Right atrium auricular region (tissue), 2 donors: ENCODE data around the gene CD244. TPM values are rescaled to one million over a fixed set of nuclear protein-coding genes. Genes with fewer than 3 reads are reported as not detected.

ENCODE experiments used
- DNase-seq: peaks from one replicate; pipeline ENCODE4 v3.0.0-alpha.2; 2019; ENCODE audit warnings: low spot score
- H3K27ac ChIP-seq, 2 donors: fragments of 200-600 bp; sonication (generic); 1 replicate in 1 of 2; 2 replicates in 1 of 2; pipeline ENCODE4 v1.5.1; 2016 to 2019
- H3K27me3 ChIP-seq, 2 donors: fragments of 200-600 bp; sonication (generic); one replicate each; pipeline versions ENCODE4 v1.5.1 to v1.6.0; 2017 to 2019
- H3K36me3 ChIP-seq: fragments of 200-600 bp; sonication (generic); one replicate; pipeline ENCODE4 v1.5.1; 2016
- H3K4me1 ChIP-seq, 2 donors: fragments of 200-600 bp; sonication (generic); one replicate each; pipeline versions ENCODE4 v1.5.1 to v1.6.0; 2017 to 2019
- H3K4me3 ChIP-seq, 2 donors: fragments of 200-600 bp; sonication (generic); 1 replicate in 1 of 2; 2 replicates in 1 of 2; pipeline ENCODE4 v1.5.1; 2017 to 2019; ENCODE audit warnings: mild to moderate bottlenecking in 1 of 2, moderate library complexity in 1 of 2
- H3K9me3 ChIP-seq, 2 donors: fragments of 200-600 bp; sonication (generic); one replicate each; pipeline ENCODE4 v1.5.1; 2019
- CTCF ChIP-seq, 2 donors: fragments of 200-600 bp; sonication (generic); IDR thresholded peaks; one replicate each; pipeline ENCODE4 v1.5.1; 2019; ENCODE audit warnings: antibody characterized with exemption in 2 of 2
- total RNA-seq, 2 donors: library from RNA; depleted of rRNA; stranded (reverse); fragments of >200 nt; gene quantifications; one replicate each; pipeline ENCODE4 v1.1.0, GENCODE V29; 2016

CD244 gene
- total RNA-seq: under 1 TPM; 0.41 to 0.86 TPM

GRCh38 chr1:160862203-160863060 lies at the start of gene CD244:
Gene CD244 (minus strand): TSS chr1:160862887. CDS start chr1:160862677, 210 bp downstream.
- no peaks in the 10 kb centered on the region for H3K27me3 ChIP-seq
- H3K4me3 ChIP-seq: no peak within 1 kb of the TSS
- no peak for DNase-seq
- no peaks in the 10 kb centered on the region for H3K9me3 ChIP-seq
- H3K4me1 ChIP-seq: no peaks in the 10 kb centered on the region
- H3K27ac ChIP-seq: peak within 1 kb of the TSS in 1 of 2 donors; percentile 29
- H3K36me3 ChIP-seq: no peaks in the 10 kb centered on the region
- no peak for TF ChIP-seq CTCF (IDR thresholded peaks at IDR 0.05)

GRCh38 chr1:160911925-160912324 lies 49.2 kb upstream of the CD244 start:
- peaks cover 0 to 18% of the 10 kb centered on the region in 2 donors for H3K4me1 ChIP-seq
- H3K36me3 ChIP-seq: no peaks in the 10 kb centered on the region
- H3K9me3 ChIP-seq: no peaks in the 10 kb centered on the region
- H3K27me3 ChIP-seq: no peaks in the 10 kb centered on the region
- DNase-seq: no peak
- no peak for TF ChIP-seq CTCF (IDR thresholded peaks at IDR 0.05)
- no peak overlapping the region for H3K4me3 ChIP-seq
- no peak overlapping the region for H3K27ac ChIP-seq

DNA sequence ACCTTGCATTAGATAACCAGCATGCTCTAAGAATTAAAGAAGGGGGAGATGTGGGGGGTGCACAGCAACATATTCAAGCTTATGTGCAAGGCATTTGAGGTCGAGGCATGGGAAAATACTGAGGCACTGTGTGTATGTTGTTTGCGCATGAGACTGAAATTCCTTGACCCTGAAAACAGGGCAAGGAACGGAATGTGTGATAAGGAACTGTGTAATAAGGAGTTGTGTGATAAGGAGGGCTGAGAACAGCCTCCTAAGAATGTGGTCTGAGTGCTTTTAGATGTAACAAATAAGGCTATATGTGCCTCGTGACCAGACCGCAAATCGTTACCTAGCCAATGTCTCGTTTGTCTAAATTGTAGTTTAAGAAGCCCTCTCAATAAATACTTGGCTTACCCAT lies 48.8 kb upstream of the CD244 start:
- no peaks in the 10 kb centered on the region for H3K9me3 ChIP-seq
- H3K27me3 ChIP-seq: no peaks in the 10 kb centered on the region
- H3K27ac ChIP-seq: no peak overlapping the region
- no peak overlapping the region for H3K4me3 ChIP-seq
- peak; percentile 49 for DNase-seq
- H3K4me1 ChIP-seq: peaks cover 0 to 18% of the 10 kb centered on the region in 2 donors
- no peak for TF ChIP-seq CTCF (IDR thresholded peaks at IDR 0.05)
- H3K36me3 ChIP-seq: no peaks in the 10 kb centered on the region

DNA sequence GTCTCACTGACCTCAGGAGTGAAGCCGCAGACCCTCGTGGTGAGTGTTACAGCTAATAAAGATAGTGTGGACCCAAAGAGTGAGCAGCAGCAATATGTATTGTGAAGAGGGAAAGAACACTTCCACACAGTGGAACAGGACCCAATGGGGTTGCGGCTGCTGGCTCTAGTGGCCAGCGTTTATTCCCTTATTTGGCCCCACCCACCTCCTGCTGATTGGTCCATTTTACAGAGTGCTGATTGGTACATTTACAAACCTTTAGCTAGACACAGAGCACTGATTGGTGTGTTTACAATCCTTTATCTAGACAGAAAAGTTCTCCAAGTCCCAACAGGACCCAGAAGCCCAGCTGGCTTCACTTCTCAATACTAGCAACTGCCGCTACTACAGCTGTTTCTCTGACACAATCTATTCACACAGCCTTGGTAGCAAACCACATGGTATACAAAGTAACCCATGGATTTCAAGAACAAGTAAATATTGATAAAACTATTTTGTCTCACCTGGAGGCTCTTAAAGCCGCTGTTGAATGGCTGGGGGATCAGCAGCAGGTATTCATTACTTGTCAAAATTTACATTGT lies 47.6 kb upstream of the CD244 start:
- Histone ChIP-seq H3K27ac (no peak overlapping the region), H3K27me3 (no peaks in the 10 kb centered on the region), H3K4me1 (peaks cover 0 to 25% of the 10 kb centered on the region in 2 donors), H3K4me3 (no peak overlapping the region), H3K9me3 (no peaks in the 10 kb centered on the region), H3K36me3 (no peaks in the 10 kb centered on the region)
- no peak for TF ChIP-seq CTCF (IDR thresholded peaks at IDR 0.05)
- no peak for DNase-seq

DNA sequence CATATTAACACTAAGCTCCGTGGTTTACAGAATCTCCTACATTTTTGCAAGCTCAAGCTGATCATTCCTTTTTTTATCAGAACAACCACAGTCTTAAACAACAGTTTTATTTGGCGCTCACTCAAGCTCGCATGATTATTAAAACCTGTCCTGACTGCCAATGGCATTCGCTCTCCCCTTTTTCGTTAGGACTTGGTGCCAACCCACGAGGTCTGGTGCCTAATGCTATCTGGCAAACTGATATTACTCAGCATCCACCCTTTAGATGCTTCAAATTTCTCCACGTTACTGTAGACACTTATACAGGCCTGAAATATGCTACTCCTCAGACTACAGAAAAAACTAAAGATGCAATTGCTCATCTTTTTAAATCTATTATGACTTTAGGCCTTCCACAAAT lies 45.3 kb upstream of the CD244 start:
- Histone ChIP-seq H3K27me3 (no peaks in the 10 kb centered on the region), H3K4me1 (peaks cover 0 to 31% of the 10 kb centered on the region in 2 donors), H3K36me3 (no peaks in the 10 kb centered on the region), H3K9me3 (no peaks in the 10 kb centered on the region), H3K27ac (no peak overlapping the region), H3K4me3 (no peak overlapping the region)
- no peak for TF ChIP-seq CTCF (IDR thresholded peaks at IDR 0.05)
- no peak for DNase-seq
